Thymus (tissue), 11 donors: ENCODE data around the gene DNAJC7. TPM values are rescaled to one million over a fixed set of nuclear protein-coding genes. Genes with fewer than 3 reads are reported as not detected.
A peak's percentile ranks its signal among the peaks of the same experiment; 100 is the strongest.
"Not testable (repeated sequence)": the region's sequence is repeated elsewhere in the genome, so short reads cannot be mapped to it uniquely, and the experiment has no call there.

ENCODE experiments used
- DNase-seq, 9 donors: peaks; one replicate each; pipeline ENCODE4 v3.0.0-alpha.2; 2013; ENCODE audit warnings: low spot score in 9 of 9, low read depth in 6 of 9, missing footprints in 1 of 9
- H3K27ac ChIP-seq, 2 donors: one replicate each; pipeline ENCODE4 v1.5.1; 2013; ENCODE audit warnings: control low read depth in 1 of 2, low read depth in 1 of 2, low read length in 1 of 2, mild to moderate bottlenecking in 1 of 2, moderate library complexity in 1 of 2
- H3K27me3 ChIP-seq, 2 donors: one replicate each; pipeline ENCODE4 v1.5.1; 2013; ENCODE audit warnings: low read length in 1 of 2; ENCODE audit not compliant: control insufficient read depth in 2 of 2, insufficient read depth in 1 of 2
- H3K36me3 ChIP-seq, 2 donors: one replicate each; pipeline ENCODE4 v1.5.1; 2013; ENCODE audit warnings: low read length in 1 of 2, mild to moderate bottlenecking in 1 of 2, moderate library complexity in 1 of 2; ENCODE audit not compliant: control insufficient read depth in 2 of 2, insufficient read depth in 2 of 2
- H3K4me1 ChIP-seq, 2 donors: one replicate each; pipeline ENCODE4 v1.5.1; 2013; ENCODE audit warnings: low read length in 2 of 2; ENCODE audit not compliant: control insufficient read depth in 2 of 2, insufficient read depth in 2 of 2
- H3K4me3 ChIP-seq, 2 donors: one replicate each; pipeline ENCODE4 v1.5.1; 2013; ENCODE audit warnings: low read length in 2 of 2, control low read depth in 1 of 2, mild to moderate bottlenecking in 1 of 2
- H3K9me3 ChIP-seq, 2 donors: one replicate each; pipeline ENCODE4 v1.5.1; 2013; ENCODE audit warnings: low read length in 1 of 2, mild to moderate bottlenecking in 1 of 2; ENCODE audit not compliant: control insufficient read depth in 2 of 2, insufficient read depth in 1 of 2
- WGBS: extraction: QIAGEN DNeasy Blood & Tissue Kit; methylation state at CpG from one replicate; pipeline ENCODE4 v1.1.7; 2013; 5-methylcytosine and 5-hydroxymethylcytosine counted together
- polyA plus RNA-seq: library from polyadenylated mRNA; stranded (reverse); fragments of 200-250 nt; gene quantifications from one replicate; pipeline ENCODE4 v1.2.3, GENCODE V29; 2013
- total RNA-seq: library from RNA; stranded (reverse); fragments of 120-200 nt; gene quantifications from one replicate; pipeline ENCODE4 v1.2.4, GENCODE V29; 2013
- donor health status: healthy.

The DNAJC7 gene
- total and polyA plus RNA-seq, 2 donors = 95.7 to 99.1 TPM

- DNase-seq = no peak
- H3K9me3 ChIP-seq = no peaks in the 10 kb centered on the region
- peaks cover 4 to 23% of the 10 kb centered on the region in 2 donors for H3K4me1 ChIP-seq
- no peak overlapping the region for H3K27ac ChIP-seq
- no peak overlapping the region for H3K4me3 ChIP-seq
- WGBS = 25% methylated on average over 2 of the region's 2 CpGs
- H3K27me3 ChIP-seq = no peaks in the 10 kb centered on the region
- H3K36me3 ChIP-seq = no peaks in the 10 kb centered on the region
Measured at GRCh38 chr17:41932816-41933389, 84.3 kb downstream of the DNAJC7 start.

- not testable (repeated sequence) for H3K4me3 ChIP-seq, DNase-seq, H3K9me3 ChIP-seq, H3K27ac ChIP-seq, H3K27me3 ChIP-seq, H3K36me3 ChIP-seq
- peaks cover 4 to 23% of the 10 kb centered on the region in 2 donors for H3K4me1 ChIP-seq
- 98% methylated on average over 4 of the region's 4 CpGs for WGBS
Measured at GRCh38 chr17:41931715-41932114, 85.5 kb downstream of the DNAJC7 start.

- not testable (repeated sequence) for H3K36me3 ChIP-seq, DNase-seq, H3K27me3 ChIP-seq, H3K9me3 ChIP-seq
- H3K4me1 ChIP-seq = peaks cover 4 to 23% of the 10 kb centered on the region in 2 donors
- H3K4me3 ChIP-seq = peak overlapping the region; percentile 61 to 75
- H3K27ac ChIP-seq = peak overlapping the region in 1 of 2 donors; percentile 84
- 57% methylated on average over 18 of the region's 18 CpGs for WGBS
Measured at GRCh38 chr17:41930833-41931156, 86.4 kb downstream of the DNAJC7 start.

DNA sequence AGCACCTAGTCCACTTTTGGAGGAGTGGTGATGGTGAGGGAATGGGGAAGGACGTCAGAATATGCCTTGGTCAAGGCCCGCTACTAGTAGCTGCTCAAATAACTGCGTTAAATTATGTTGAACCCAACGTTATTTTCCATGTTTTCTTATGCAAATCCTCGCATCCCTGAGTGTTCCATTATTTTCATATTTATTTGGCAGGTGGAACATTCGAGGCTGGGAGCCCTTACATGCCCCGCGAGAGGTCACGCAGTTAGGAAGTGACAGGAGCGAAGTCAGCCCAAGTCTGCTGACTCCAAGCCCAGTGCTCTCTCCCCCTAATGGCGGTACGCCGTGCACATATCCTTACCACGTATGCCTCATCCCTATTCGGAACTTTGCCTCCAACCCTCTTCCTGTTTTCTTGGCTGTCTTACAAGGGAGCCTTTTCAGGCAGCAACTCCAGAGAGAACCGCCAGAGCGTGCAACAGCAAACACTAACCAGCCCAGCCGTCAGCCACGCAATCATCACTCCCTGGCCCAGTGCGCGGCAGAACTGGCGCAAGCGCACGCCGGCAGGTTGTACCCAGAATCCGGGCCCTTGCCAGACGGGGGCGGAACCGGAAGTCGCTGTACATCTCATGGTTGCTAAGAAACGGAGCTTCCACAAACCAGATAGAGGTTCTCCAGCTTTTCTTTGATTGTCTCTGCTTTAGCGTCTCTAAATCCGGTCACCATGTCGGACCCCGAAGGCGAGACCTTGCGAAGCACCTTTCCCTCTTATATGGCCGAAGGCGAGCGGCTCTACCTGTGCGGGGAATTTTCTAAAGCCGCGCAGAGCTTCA is 87.0 kb downstream of the DNAJC7 start, which contains the start of gene ODAD4:
Gene ODAD4 (plus strand): TSS at position 609 of the 824 bp plus-strand sequence. CDS start 107 bp downstream, at position 716.
- peaks cover 4 to 23% of the 10 kb centered on the region in 2 donors for H3K4me1 ChIP-seq
- H3K4me3 ChIP-seq = peak within 1 kb of the TSS; percentile 61 to 75
- H3K27ac ChIP-seq = peak within 1 kb of the TSS; percentile 69 to 84
- peak; percentile 79 to 96 (median 87) for DNase-seq
- H3K9me3 ChIP-seq = no peaks in the 10 kb centered on the region
- H3K36me3 ChIP-seq = no peaks in the 10 kb centered on the region
- 4% methylated on average over 43 of the region's 43 CpGs for WGBS
- no peaks in the 10 kb centered on the region for H3K27me3 ChIP-seq

GRCh38 chr17:41928693-41929251 is 88.5 kb downstream of the DNAJC7 start:
- Histone ChIP-seq H3K9me3 (no peaks in the 10 kb centered on the region), H3K27me3 (no peaks in the 10 kb centered on the region), H3K4me3 (no peak overlapping the region), H3K27ac (no peak overlapping the region), H3K4me1 (peaks cover 4 to 23% of the 10 kb centered on the region in 2 donors), H3K36me3 (no peaks in the 10 kb centered on the region)
- no peak for DNase-seq
- 81% methylated on average over 6 of the region's 6 CpGs for WGBS

Other genes starting within 250 kb of the DNAJC7 start
- gene JUP, start 230.7 kb downstream of the DNAJC7 start, total RNA-seq = 27.0 TPM
- gene JUP, start 230.7 kb downstream of the DNAJC7 start, polyA plus RNA-seq = 87.6 TPM
- 4.1 TPM for gene P3H4, start 205.5 kb downstream of the DNAJC7 start, total RNA-seq
- gene P3H4, start 205.5 kb downstream of the DNAJC7 start, polyA plus RNA-seq = 4.8 TPM
- 9.1 TPM for gene FKBP10, start 204.4 kb downstream of the DNAJC7 start, total RNA-seq
- gene FKBP10, start 204.4 kb downstream of the DNAJC7 start, polyA plus RNA-seq = 9.6 TPM
- 29.9 TPM for gene NT5C3B, start 181.2 kb downstream of the DNAJC7 start, total RNA-seq
- 57.3 TPM for gene NT5C3B, start 181.2 kb downstream of the DNAJC7 start, polyA plus RNA-seq
- gene KLHL10, start 179.6 kb downstream of the DNAJC7 start, total RNA-seq = not detected
- gene KLHL10, start 179.6 kb downstream of the DNAJC7 start, polyA plus RNA-seq = 0.14 TPM
- gene KLHL11, start 152.0 kb downstream of the DNAJC7 start, total RNA-seq = 11.4 TPM
- 0.98 TPM for gene KLHL11, start 152.0 kb downstream of the DNAJC7 start, polyA plus RNA-seq
- gene ACLY, start 98.5 kb downstream of the DNAJC7 start, total RNA-seq = 42.7 TPM
- 26.6 TPM for gene ACLY, start 98.5 kb downstream of the DNAJC7 start, polyA plus RNA-seq
- 0.61 TPM for gene ODAD4, start 86.8 kb downstream of the DNAJC7 start, total RNA-seq
- gene ODAD4, start 86.8 kb downstream of the DNAJC7 start, polyA plus RNA-seq = 1.4 TPM
- 35.9 TPM for gene CNP, start 50.6 kb downstream of the DNAJC7 start, total RNA-seq
- 46.0 TPM for gene CNP, start 50.6 kb downstream of the DNAJC7 start, polyA plus RNA-seq
- gene NKIRAS2, start 2.7 kb upstream of the DNAJC7 start, total RNA-seq = 24.1 TPM
- gene NKIRAS2, start 2.7 kb upstream of the DNAJC7 start, polyA plus RNA-seq = 22.0 TPM
- gene C17orf113, start 33.2 kb upstream of the DNAJC7 start, total RNA-seq = 0.71 TPM
- 0.84 TPM for gene C17orf113, start 33.2 kb upstream of the DNAJC7 start, polyA plus RNA-seq
- 0.66 TPM for gene ZNF385C, start 81.0 kb upstream of the DNAJC7 start, total RNA-seq
- gene ZNF385C, start 81.0 kb upstream of the DNAJC7 start, polyA plus RNA-seq = 1.1 TPM
- 23.8 TPM for gene DHX58, start 95.3 kb upstream of the DNAJC7 start, total RNA-seq
- gene DHX58, start 95.3 kb upstream of the DNAJC7 start, polyA plus RNA-seq = 42.1 TPM
- gene KAT2A, start 103.9 kb upstream of the DNAJC7 start, total RNA-seq = 9.7 TPM
- 103 TPM for gene KAT2A, start 103.9 kb upstream of the DNAJC7 start, polyA plus RNA-seq
- gene HSPB9, start 105.4 kb upstream of the DNAJC7 start, total RNA-seq = 0.05 TPM
- gene HSPB9, start 105.4 kb upstream of the DNAJC7 start, polyA plus RNA-seq = 0.23 TPM
- gene RAB5C, start 137.6 kb upstream of the DNAJC7 start, total RNA-seq = 59.7 TPM
- gene RAB5C, start 137.6 kb upstream of the DNAJC7 start, polyA plus RNA-seq = 83.0 TPM
- 0.05 TPM for gene KCNH4, start 163.7 kb upstream of the DNAJC7 start, total RNA-seq
- gene KCNH4, start 163.7 kb upstream of the DNAJC7 start, polyA plus RNA-seq = 0.09 TPM
- gene HCRT, start 168.0 kb upstream of the DNAJC7 start, total RNA-seq = 0.19 TPM
- gene HCRT, start 168.0 kb upstream of the DNAJC7 start, polyA plus RNA-seq = 0.23 TPM
- 8.6 TPM for gene GHDC, start 177.1 kb upstream of the DNAJC7 start, total RNA-seq
- gene GHDC, start 177.1 kb upstream of the DNAJC7 start, polyA plus RNA-seq = 19.6 TPM